Esophagus muscularis mucosa (tissue), 4 donors: Measurements from ENCODE around the gene TTC39A.

Source experiments
- CTCF ChIP-seq, 3 experiments: fragments of 200-600 bp in 2 of 3; fragments of 450-650 bp in 1 of 3; sonication (generic) in 2 of 3; IDR thresholded peaks; one replicate each; pipeline ENCODE4 v1.5.1; 2017 to 2019; ENCODE audit warnings: antibody characterized with exemption in 3 of 3, mild to moderate bottlenecking in 2 of 3, moderate library complexity in 1 of 3
- EP300 ChIP-seq: sonication (generic); formaldehyde crosslinking; IDR thresholded peaks from one replicate; pipeline ENCODE4 v1.6.1; 2017; ENCODE audit warnings: antibody characterized with exemption
- POLR2A ChIP-seq: fragments of 450-650 bp; IDR thresholded peaks from one replicate; pipeline ENCODE4 v1.6.1; 2017; ENCODE audit warnings: antibody characterized with exemption, moderate library complexity, mild to moderate bottlenecking, low read depth

- TF ChIP-seq EP300 (no peak), CTCF (IDR thresholded peaks at IDR 0.05) (no peak), POLR2A (no peak)
Observed at GRCh38 chr1:51314974-51315373, 15.4 kb downstream of the TTC39A start.
